ENCODE results near the gene PLA2G7.

DNA sequence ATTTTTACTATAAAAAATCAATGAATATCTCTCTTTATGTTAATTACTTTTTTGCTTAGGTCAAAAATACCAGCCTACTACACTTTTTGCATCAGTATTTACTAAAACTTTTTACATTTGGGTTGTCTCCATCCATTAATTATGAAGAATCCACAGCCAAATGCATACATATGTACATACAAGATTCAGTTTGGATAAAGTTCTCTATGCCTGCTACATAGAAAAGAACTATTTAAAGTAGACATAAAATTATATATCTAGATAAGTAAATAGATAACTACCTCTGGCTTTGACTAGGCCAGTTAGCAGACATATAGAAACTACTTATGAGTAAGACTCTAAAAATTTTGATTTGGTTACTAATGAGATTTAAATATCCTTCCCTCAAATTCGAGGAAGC lies 35.2 kb downstream of the PLA2G7 start:
- TF ChIP-seq, protein P1, sequence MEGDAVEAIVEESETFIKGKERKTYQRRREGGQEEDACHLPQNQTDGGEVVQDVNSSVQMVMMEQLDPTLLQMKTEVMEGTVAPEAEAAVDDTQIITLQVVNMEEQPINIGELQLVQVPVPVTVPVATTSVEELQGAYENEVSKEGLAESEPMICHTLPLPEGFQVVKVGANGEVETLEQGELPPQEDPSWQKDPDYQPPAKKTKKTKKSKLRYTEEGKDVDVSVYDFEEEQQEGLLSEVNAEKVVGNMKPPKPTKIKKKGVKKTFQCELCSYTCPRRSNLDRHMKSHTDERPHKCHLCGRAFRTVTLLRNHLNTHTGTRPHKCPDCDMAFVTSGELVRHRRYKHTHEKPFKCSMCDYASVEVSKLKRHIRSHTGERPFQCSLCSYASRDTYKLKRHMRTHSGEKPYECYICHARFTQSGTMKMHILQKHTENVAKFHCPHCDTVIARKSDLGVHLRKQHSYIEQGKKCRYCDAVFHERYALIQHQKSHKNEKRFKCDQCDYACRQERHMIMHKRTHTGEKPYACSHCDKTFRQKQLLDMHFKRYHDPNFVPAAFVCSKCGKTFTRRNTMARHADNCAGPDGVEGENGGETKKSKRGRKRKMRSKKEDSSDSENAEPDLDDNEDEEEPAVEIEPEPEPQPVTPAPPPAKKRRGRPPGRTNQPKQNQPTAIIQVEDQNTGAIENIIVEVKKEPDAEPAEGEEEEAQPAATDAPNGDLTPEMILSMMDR (IDR thresholded peaks at IDR 0.05), result no peak
- no peak for TF ChIP-seq EZH2 (IDR thresholded peaks at IDR 0.05)

Measured in neural progenitor cell (in vitro differentiated cells).